Mesothelial cell of epicardium (in vitro differentiated cells): ENCODE measurements around the gene NAP1L1. TPM values are rescaled to one million over a fixed set of nuclear protein-coding genes. Genes with fewer than 3 reads are reported as not detected.

Source experiments
- DNase-seq, 2 experiments: peaks; one replicate each; pipeline ENCODE4 v3.0.0; 2021; ENCODE audit warnings: low spot score in 2 of 2; ENCODE audit not compliant: unreplicated experiment in 2 of 2
- H3K27ac Mint-ChIP-seq: 2 replicates; pipeline ENCODE4 v1.8.0; 2021; ENCODE audit warnings: mixed read lengths
- H3K27me3 Mint-ChIP-seq: 2 replicates; pipeline ENCODE4 v1.8.0; 2021; ENCODE audit warnings: low read depth, mixed read lengths
- H3K36me3 Mint-ChIP-seq: 2 replicates; pipeline ENCODE4 v1.8.0; 2021; ENCODE audit warnings: mixed read lengths
- H3K4me1 Mint-ChIP-seq: 2 replicates; pipeline ENCODE4 v1.8.0; 2021; ENCODE audit warnings: mixed read lengths
- H3K4me3 Mint-ChIP-seq: 2 replicates; pipeline ENCODE4 v1.8.0; 2021; ENCODE audit warnings: mild to moderate bottlenecking, moderate library complexity, mixed read lengths
- H3K9me3 Mint-ChIP-seq: 2 replicates; pipeline ENCODE4 v1.8.0; 2021; ENCODE audit warnings: mixed read lengths
- CTCF ChIP-seq: fragments of 200-600 bp; sonication (generic); IDR thresholded peaks from one replicate; pipeline ENCODE4 v1.5.0; 2021; ENCODE audit warnings: antibody characterized with exemption; ENCODE audit not compliant: unreplicated experiment
- total RNA-seq: library from RNA; stranded (reverse); gene quantifications from 3 replicates; pipeline ENCODE4 v1.2.1, GENCODE V29; 2021

Gene NAP1L1
- total RNA-seq, 1 donor from 2014 or later = 887 TPM

GRCh38 chr12:75997658-75998057 lies 86.8 kb downstream of the NAP1L1 start:
- Mint-ChIP-seq H3K36me3 (no peaks in the 10 kb centered on the region), H3K4me3 (no peak overlapping the region), H3K9me3 (no peaks in the 10 kb centered on the region), H3K4me1 (peaks cover 25% of the 10 kb centered on the region), H3K27ac (no peak overlapping the region), H3K27me3 (no peaks in the 10 kb centered on the region)
- no peak for DNase-seq
- no peak for TF ChIP-seq CTCF

GRCh38 chr12:75996861-75997447 lies 87.5 kb downstream of the NAP1L1 start:
- peaks cover 25% of the 10 kb centered on the region for H3K4me1 Mint-ChIP-seq
- no peak for TF ChIP-seq CTCF
- no peak overlapping the region for H3K27ac Mint-ChIP-seq

GRCh38 chr12:75995691-75996090 lies 88.8 kb downstream of the NAP1L1 start:
- Mint-ChIP-seq H3K4me3 (no peak overlapping the region), H3K4me1 (peaks cover 25% of the 10 kb centered on the region), H3K36me3 (no peaks in the 10 kb centered on the region), H3K9me3 (no peaks in the 10 kb centered on the region), H3K27ac (no peak overlapping the region), H3K27me3 (no peaks in the 10 kb centered on the region)
- no peak for TF ChIP-seq CTCF
- DNase-seq = no peak

More at GRCh38 chr12:75996861-75997447, 87.5 kb downstream of the NAP1L1 start:
- no peak for DNase-seq
- no peaks in the 10 kb centered on the region for H3K9me3 Mint-ChIP-seq
- H3K4me3 Mint-ChIP-seq = no peak overlapping the region
- H3K27me3 Mint-ChIP-seq = no peaks in the 10 kb centered on the region
- H3K36me3 Mint-ChIP-seq = no peaks in the 10 kb centered on the region

DNA sequence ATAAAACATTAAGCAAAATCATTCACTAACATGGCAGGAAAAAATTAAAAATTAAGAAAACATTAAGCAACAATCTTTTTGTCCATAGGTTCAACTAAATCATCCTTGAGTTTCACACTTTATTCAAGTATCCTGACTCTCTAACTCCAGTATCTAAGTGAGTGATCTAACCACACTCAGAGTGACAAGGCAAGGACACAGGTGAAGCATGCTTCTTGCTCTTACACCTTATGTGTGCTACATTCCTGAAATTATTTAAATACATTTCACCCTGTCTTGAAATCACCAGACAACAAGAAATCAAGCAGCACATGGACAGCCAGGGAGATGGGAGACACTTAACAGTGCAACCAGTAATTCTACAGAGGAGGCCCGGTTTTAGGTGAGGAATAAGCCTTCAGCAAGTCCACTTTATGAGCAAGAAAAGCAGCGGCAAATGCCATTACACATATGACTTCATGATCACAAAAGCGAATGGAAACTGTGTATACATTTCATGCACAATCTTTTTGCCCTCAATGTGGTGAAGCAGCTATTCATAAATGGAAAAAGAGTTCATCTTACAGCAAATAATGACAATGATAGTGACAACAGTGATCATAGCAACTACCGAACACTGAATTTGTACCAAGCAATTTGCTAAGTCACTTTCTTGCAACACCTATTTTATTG lies 90.3 kb downstream of the NAP1L1 start:
- no peak overlapping the region for H3K4me3 Mint-ChIP-seq
- H3K27me3 Mint-ChIP-seq = no peaks in the 10 kb centered on the region
- H3K27ac Mint-ChIP-seq = no peak overlapping the region
- TF ChIP-seq CTCF = no peak
- H3K36me3 Mint-ChIP-seq = no peaks in the 10 kb centered on the region
- DNase-seq = no peak
- peaks cover 30% of the 10 kb centered on the region for H3K4me1 Mint-ChIP-seq
- H3K9me3 Mint-ChIP-seq = peaks cover 11% of the 10 kb centered on the region

GRCh38 chr12:75991753-75992152 lies 92.7 kb downstream of the NAP1L1 start:
- DNase-seq = no peak

More at GRCh38 chr12:75991753-75992152, 92.7 kb downstream of the NAP1L1 start:
- Mint-ChIP-seq H3K4me1 (peaks cover 25% of the 10 kb centered on the region), H3K36me3 (peaks cover 11% of the 10 kb centered on the region), H3K9me3 (peaks cover 24% of the 10 kb centered on the region), H3K27me3 (no peaks in the 10 kb centered on the region), H3K27ac (no peak overlapping the region), H3K4me3 (no peak overlapping the region)
- no peak for TF ChIP-seq CTCF
